Ovary (tissue), 3 donors: Measurements from ENCODE around the gene RPL3.

Source experiments
- POLR2A ChIP-seq: fragments of 450-650 bp; IDR thresholded peaks from one replicate; pipeline ENCODE4 v1.6.1; 2017; ENCODE audit warnings: antibody characterized with exemption, mild to moderate bottlenecking, moderate library complexity
- TF ChIP-seq, protein P1 (sequence below), 3 donors: fragments of 450-650 bp in 2 of 3; fragments of 200-600 bp in 1 of 3; IDR thresholded peaks; one replicate each; pipeline versions ENCODE4 v1.5.1 to v1.8.0; 2016 to 2022; ENCODE audit warnings: antibody characterized with exemption in 3 of 3, mild to moderate bottlenecking in 1 of 3
- donor health status: DM: no; HTN: no; CAD: no.

DNA sequence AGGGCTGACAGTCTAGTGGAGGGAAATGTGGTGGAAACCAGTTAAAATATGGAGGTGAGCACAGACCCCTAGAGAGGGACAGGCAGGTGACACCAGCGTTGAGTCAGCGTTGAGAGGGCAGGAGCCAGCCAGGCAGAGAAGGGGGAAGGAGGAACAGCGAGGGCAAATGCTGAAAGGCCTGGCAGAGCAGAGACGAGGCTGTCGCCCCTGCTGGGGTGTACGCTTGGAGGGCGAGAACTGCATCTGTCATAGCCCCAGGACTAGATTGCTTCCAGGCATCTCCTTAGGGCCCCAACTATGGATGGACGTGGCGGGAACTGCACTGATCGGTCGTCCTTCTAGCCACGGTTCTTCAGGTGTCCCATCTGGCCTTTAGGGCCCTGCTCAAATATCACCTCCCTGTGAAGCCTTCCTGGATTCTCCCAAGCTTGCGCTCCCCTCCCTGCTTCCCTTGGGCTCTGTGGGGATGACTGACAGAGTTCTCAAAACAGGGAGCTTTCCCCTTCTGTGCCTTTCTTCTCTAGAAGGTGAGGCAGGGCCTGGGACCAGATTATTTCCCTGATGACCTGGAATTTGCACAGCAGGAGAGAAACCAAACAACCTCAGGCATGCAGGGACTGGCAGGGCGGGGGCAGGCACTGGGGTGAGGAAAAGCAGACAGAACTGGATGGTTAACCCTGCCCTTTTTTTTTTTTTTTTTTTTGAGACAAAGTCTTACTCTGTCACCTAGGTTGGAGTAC lies 41.4 kb upstream of the RPL3 start:
- TF ChIP-seq, protein P1, sequence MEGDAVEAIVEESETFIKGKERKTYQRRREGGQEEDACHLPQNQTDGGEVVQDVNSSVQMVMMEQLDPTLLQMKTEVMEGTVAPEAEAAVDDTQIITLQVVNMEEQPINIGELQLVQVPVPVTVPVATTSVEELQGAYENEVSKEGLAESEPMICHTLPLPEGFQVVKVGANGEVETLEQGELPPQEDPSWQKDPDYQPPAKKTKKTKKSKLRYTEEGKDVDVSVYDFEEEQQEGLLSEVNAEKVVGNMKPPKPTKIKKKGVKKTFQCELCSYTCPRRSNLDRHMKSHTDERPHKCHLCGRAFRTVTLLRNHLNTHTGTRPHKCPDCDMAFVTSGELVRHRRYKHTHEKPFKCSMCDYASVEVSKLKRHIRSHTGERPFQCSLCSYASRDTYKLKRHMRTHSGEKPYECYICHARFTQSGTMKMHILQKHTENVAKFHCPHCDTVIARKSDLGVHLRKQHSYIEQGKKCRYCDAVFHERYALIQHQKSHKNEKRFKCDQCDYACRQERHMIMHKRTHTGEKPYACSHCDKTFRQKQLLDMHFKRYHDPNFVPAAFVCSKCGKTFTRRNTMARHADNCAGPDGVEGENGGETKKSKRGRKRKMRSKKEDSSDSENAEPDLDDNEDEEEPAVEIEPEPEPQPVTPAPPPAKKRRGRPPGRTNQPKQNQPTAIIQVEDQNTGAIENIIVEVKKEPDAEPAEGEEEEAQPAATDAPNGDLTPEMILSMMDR (IDR thresholded peaks at IDR 0.05): no peak
- no peak for TF ChIP-seq POLR2A
